NCI-H524 treated with DMSO at 0.1 percent for 48 hours (cell line): Measurements from ENCODE around the gene BCR.

Experiments
- DNase-seq: peaks from one replicate; lab custom pipeline; 2025; lab: John Stamatoyannopoulos, UW

BCR gene

GRCh38 chr22:23231471-23232093, 51.3 kb downstream of the BCR start:
- no peak for DNase-seq

- no peak for DNase-seq
Observed at GRCh38 chr22:23232094-23232905, 52.0 kb downstream of the BCR start.

GRCh38 chr22:23233084-23233531, 52.8 kb downstream of the BCR start:
- no peak for DNase-seq

- no peak for DNase-seq
Observed at GRCh38 chr22:23233752-23234408, 53.6 kb downstream of the BCR start.

- no peak for DNase-seq
Observed at GRCh38 chr22:23234409-23235161, 54.3 kb downstream of the BCR start.

- DNase-seq = no peak
Observed at GRCh38 chr22:23235425-23235824, 55.1 kb downstream of the BCR start.

GRCh38 chr22:23236026-23236425, 55.7 kb downstream of the BCR start:
- no peak for DNase-seq

GRCh38 chr22:23236440-23237184, 56.3 kb downstream of the BCR start:
- no peak for DNase-seq

- peak; percentile 93 for DNase-seq
Observed at GRCh38 chr22:23237201-23237798, 57.0 kb downstream of the BCR start.

- no peak for DNase-seq
Observed at GRCh38 chr22:23237841-23238240, 57.5 kb downstream of the BCR start.

- DNase-seq = no peak
Observed at GRCh38 chr22:23238707-23239106, 58.4 kb downstream of the BCR start.

GRCh38 chr22:23239429-23239828, 59.1 kb downstream of the BCR start:
- DNase-seq = no peak

GRCh38 chr22:23240639-23241389, 60.5 kb downstream of the BCR start:
- no peak for DNase-seq

- no peak for DNase-seq
Observed at GRCh38 chr22:23241562-23242472, 61.5 kb downstream of the BCR start.

GRCh38 chr22:23242473-23243001, 62.2 kb downstream of the BCR start:
- DNase-seq = no peak

GRCh38 chr22:23243006-23243573, 62.8 kb downstream of the BCR start:
- DNase-seq = no peak

GRCh38 chr22:23243859-23244689, 63.8 kb downstream of the BCR start:
- no peak for DNase-seq

GRCh38 chr22:23244690-23245044, 64.4 kb downstream of the BCR start:
- DNase-seq = no peak
